NCI-H146 treated with DMSO at 0.1 percent for 48 hours (cell line): ENCODE data around the gene PMAIP1.
A peak's percentile ranks its signal among the peaks of the same experiment; 100 is the strongest.
"Not testable (repeated sequence)": the region's sequence is repeated elsewhere in the genome, so short reads cannot be mapped to it uniquely, and the experiment has no call there.

Source experiments
- DNase-seq: peaks from one replicate; lab custom pipeline; 2025; ENCODE audit not compliant: unreplicated experiment; lab: John Stamatoyannopoulos, UW

PMAIP1 gene

DNA sequence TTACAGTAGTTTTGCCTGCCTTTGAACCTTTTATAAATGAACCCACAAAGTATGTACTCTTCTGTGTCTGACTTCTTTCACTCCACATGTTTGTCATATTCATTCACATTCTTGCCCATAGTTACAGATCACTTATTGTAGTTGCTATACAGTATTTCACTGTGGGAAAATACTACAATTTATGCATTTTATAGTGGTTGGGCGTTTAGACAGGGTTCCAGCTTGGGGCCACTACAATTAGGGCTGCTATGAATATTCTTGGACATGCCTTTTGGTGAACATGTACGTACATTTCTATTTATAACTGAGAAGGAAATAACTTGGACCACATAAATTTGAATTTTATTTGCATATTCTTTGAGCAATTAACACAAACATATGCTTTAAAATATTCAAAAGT, 15.4 kb upstream of the PMAIP1 start:
- DNase-seq, result no peak

DNA sequence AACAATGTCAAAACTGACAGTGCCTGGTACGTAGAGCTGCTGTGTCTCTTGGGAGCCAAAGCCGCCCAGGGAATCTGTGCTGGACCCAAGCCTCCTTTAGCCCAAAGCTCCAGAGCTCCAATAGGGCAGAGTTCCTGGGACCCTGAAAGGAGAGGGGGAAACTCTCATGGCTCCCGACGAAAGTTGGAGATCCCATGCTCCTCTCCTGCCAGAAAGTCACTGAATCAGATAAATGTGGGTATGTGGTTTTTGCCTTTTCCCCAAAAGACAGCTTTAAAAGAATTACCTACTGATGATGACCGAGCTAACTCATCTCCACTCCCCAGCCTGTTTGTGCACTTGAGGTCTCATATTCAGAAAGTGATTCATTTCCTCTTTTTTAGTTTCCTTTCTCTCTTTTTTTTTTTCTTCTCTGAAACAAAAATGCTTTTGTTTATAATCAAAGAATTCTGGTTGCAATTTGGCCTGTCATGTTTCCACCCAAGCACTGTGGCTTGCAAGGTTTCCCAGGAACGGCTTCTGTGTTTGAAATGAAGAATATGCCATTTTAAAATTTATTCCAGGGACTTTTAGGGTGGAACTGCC, 14.1 kb upstream of the PMAIP1 start:
- no peak for DNase-seq

GRCh38 chr18:59886399-59886798, 13.4 kb upstream of the PMAIP1 start:
- DNase-seq, result not testable (repeated sequence)

DNA sequence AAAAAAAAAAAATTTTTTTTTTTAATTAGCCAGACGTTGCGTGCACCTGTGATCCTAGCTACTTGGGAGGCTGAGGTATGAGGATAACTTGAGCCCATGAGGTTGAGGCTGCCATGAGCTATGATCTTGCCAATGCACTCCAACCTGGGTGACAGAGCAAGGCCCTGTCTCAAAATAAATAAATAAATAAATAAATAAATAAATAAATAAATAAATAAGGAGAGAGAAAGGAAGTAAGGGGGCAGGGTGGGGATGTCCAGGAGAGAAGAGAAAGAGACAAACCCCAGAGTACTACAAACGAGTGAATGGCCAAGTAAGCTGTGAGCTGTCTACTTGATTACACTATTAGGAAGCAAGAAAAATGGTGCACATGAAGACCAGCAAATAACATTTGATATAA, 7.7 kb upstream of the PMAIP1 start:
- no peak for DNase-seq

DNA sequence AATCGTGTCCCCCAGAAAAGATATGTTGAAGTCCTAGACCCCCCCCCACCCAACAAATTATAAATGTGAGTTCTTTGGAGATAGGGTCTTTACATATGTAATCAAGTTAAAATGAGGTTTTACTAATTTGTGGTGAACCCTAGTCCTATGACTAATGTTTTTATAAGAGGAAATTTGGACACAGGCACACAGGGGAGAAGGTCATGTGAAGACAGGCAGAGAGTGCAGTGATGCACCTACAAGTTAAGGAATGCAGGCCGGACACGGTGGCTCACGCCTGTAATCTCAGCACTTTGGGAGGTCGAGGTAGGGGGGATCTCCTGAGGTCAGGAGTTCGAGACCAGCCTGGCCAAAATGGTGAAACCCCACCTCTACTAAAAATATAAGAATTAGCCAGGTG, 5.8 kb upstream of the PMAIP1 start:
- DNase-seq, result no peak

DNA sequence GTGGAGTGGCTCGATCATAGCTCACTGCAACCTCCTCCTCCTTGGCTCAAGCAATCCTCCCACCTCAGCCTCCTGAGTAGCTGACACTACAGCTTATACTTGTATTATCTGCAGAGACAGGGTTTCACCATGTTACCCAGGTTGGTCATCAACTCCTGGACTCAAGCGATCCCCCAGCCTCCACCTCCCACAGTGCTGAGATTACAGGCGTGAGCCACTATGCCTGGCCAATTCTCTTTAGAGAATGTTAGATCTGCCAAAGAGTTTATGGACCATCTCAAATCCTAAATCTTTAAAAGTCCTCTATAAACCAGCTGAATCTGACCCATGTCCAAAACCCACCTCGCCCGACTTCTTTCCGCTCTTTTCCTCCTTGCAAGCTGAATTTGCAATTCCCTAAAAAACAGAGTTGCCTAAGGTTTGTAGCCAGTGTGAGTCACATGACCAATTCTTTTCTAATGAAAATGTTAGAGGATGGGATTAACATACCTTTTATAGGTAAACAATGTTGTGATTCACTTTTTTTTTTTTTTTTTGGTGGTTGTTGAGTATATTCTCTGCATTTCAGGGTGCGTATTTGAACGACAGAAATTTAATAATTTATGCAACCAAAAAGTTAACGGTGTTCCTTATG, 2.4 kb upstream of the PMAIP1 start:
- no peak for DNase-seq

GRCh38 chr18:59898093-59898492, 1.7 kb upstream of the PMAIP1 start:
- no peak for DNase-seq

GRCh38 chr18:59898609-59899297, 1.0 kb upstream of the PMAIP1 start:
- DNase-seq, result no peak

GRCh38 chr18:59900222-59901128, 679 bp downstream of the PMAIP1 start:
- peak; percentile 96 for DNase-seq

GRCh38 chr18:59902131-59902992, 2.6 kb downstream of the PMAIP1 start:
- no peak for DNase-seq

DNA sequence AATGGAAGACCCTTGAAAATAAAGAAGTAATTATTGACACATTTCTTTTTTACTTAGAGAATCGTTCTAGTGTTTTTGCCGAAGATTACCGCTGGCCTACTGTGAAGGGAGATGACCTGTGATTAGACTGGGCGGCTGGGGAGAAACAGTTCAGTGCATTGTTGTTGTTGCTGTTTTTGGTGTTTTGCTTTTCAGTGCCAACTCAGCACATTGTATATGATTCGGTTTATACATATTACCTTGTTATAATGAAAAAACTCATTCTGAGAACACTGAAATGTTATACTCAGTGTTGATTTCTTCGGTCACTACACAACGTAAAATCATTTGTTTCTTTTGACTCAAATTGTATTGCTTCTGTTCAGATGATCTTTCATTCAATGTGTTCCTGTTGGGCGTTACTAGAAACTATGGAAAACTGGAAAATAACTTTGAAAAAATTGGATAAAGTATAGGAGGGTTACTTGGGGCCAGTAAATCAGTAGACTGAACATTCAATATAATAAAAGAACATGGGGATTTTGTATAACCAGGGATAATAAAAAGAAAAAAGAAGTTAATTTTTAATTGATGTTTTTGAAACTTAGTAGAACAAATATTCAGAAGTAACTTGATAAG, 3.3 kb downstream of the PMAIP1 start:
- DNase-seq, result no peak

GRCh38 chr18:59904011-59904601, 4.3 kb downstream of the PMAIP1 start:
- no peak for DNase-seq

DNA sequence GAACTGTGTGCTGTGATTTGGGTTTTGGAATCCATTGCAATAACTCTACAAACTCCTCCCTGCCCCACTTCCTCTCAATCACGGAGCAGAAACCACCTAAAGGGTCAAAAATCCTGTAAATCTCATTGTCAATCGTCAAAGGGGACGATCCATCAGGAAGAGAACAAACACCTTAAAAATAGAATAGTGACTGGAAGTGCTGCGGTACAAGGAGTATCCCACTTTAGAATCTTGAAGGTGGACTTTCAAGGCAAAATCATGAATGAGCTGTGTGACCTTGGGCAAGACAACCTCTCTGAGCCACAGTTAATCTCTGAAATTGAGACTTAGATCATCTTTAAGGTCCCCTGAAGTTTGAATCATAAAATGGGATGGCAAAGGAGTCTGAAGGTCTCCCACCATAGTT, 5.9 kb downstream of the PMAIP1 start:
- no peak for DNase-seq

GRCh38 chr18:59906203-59906602, 6.4 kb downstream of the PMAIP1 start:
- DNase-seq, result no peak

DNA sequence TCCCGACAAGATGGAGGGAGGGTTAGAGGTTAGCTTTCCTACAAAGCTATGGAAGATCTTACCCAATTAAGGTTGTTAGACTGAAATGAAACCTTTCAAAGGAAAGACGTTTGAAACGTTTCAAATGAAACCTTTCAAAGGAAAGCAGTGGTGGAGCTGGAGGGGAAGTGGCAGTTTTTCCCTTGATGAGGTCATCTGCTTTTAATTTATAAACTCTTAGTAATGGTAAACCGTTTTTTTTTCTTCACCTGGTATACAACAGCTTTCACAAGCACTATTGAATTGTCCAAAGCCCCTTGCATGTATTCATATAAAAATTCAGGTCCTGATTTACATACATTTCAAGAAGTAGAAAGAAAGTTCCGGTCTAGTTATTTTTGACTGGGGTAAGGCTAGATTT, 7.4 kb downstream of the PMAIP1 start:
- no peak for DNase-seq

GRCh38 chr18:59907660-59908059, 7.9 kb downstream of the PMAIP1 start:
- DNase-seq, result no peak

DNA sequence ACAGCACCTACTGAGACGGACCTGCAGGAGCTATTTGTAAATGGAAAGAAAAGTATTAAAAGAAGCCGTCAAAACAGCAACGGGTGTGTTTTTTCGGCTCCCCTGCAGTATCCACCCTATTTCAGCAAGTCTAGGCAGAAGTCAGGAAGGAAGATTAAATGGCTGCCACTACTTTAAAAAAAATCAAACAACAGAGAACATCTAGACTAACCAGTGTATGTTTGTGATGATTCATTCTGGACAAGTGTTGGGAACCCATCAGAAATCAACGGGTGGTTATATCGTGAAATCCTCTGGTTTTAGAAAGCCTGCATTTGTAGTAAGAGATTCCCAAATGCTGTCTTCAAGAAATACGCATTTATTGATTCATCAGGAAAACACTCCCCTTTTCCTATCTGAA, 9.0 kb downstream of the PMAIP1 start:
- no peak for DNase-seq

GRCh38 chr18:59909289-59910036, 9.7 kb downstream of the PMAIP1 start:
- DNase-seq, result no peak

- DNase-seq, result no peak
Measured at GRCh38 chr18:59910967-59911366, 11.2 kb downstream of the PMAIP1 start.
